A549 treated with CpdA at 1 μM for 4 hours (cell line): ENCODE measurements around the gene PBX4. TPM values are rescaled to one million over a fixed set of nuclear protein-coding genes. Genes with fewer than 3 reads are reported as not detected.

Experiments
- total RNA-seq: library from RNA; stranded (reverse); fragments of 200-300 nt; extraction: Qiagen RNA extraction; gene quantifications from 5 replicates; pipeline ENCODE4 v1.2.3, GENCODE V29; 2022; ENCODE audit warnings: low read depth

PBX4 gene, protein sequence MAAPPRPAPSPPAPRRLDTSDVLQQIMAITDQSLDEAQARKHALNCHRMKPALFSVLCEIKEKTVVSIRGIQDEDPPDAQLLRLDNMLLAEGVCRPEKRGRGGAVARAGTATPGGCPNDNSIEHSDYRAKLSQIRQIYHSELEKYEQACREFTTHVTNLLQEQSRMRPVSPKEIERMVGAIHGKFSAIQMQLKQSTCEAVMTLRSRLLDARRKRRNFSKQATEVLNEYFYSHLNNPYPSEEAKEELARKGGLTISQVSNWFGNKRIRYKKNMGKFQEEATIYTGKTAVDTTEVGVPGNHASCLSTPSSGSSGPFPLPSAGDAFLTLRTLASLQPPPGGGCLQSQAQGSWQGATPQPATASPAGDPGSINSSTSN
- 1.3 to 1.6 TPM (median 1.4 TPM) in 5 replicates for total RNA-seq

DNA sequence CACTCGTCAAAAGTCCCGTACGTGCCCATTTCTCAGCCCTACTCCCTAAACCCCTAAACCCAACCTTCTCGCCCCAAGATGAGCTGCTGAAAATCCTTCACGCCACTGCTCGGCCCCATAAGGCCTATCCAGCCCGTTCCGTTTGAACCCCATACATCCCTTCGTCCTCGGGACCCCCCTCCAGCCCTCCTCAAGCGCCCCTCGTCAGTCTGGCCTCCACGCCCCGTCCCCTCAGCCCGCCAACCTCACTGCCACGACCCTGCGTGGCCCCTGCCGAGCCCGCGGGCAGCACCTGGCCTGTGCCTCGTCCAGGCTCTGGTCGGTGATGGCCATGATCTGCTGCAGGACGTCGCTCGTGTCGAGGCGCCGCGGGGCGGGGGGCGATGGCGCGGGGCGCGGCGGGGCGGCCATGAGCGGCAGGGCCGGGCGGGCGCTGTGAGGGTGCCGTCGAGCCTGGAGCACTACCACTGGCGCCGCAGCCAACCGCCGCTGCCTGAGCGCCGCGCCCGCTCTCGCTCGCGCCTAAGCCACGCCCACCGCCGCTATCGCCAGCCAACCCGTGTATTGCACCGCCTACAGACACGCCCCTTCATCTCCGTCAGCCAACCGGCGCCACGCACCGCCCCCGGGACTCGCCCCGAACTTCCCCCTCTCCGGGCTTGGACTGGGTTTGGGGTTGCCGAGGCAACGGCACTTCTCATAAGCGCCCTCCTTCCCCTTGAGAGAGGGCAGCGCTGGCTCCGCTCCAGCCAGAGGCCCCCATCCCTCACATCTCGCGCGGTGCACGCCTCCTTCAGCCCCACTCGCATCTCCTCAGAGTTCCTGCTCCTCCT is at the start of gene PBX4:
Gene PBX4 (minus strand): TSS at position 469 of the 833 bp plus-strand sequence. CDS start 58 bp downstream, at position 411.

DNA sequence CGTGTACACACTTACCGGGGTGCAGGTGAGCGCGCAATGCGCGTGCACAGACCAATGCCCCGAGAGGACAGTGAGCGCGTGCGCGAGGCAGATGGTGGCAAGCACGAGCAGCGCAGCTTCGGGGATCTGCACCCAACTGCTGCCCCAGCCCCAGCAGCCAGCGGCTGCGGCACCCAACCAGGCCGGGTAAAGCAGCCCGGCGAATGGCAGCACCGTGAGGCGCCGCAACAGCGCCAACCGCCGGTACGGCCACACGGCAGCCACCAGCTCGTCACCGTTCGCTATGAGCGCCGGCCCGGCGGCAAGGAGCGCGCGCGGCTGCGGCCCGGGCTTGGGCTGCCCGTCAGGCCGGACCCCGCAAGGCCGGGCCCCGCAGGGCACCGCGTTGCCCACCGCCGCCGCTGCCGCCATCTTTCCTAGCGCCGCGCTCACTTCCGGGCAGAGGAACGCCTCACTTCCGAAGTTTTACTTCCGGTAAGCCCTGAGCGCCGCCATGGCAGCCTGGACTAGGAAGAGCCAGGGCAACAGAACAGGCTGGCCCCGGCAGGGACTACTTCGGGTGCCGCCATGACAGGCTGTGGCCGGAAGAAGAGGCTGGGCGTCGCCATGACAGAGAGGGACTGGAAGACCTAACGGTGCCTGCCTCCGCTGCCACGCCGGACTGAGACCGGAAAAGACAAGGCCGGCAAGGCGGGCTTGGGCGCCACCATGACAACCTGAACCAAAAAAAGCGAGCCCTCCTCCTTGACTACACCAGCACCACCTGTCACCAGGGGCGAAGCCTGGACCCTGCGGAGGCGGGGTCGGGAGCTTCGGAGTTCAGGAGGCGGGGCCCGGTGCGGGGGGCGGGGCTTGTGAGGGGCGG is 45.0 kb upstream of the PBX4 start, which contains the start of gene ATP13A1:
Gene ATP13A1 (minus strand): TSS at position 421 of the 865 bp plus-strand sequence. CDS start 10 bp downstream, at position 411.

DNA sequence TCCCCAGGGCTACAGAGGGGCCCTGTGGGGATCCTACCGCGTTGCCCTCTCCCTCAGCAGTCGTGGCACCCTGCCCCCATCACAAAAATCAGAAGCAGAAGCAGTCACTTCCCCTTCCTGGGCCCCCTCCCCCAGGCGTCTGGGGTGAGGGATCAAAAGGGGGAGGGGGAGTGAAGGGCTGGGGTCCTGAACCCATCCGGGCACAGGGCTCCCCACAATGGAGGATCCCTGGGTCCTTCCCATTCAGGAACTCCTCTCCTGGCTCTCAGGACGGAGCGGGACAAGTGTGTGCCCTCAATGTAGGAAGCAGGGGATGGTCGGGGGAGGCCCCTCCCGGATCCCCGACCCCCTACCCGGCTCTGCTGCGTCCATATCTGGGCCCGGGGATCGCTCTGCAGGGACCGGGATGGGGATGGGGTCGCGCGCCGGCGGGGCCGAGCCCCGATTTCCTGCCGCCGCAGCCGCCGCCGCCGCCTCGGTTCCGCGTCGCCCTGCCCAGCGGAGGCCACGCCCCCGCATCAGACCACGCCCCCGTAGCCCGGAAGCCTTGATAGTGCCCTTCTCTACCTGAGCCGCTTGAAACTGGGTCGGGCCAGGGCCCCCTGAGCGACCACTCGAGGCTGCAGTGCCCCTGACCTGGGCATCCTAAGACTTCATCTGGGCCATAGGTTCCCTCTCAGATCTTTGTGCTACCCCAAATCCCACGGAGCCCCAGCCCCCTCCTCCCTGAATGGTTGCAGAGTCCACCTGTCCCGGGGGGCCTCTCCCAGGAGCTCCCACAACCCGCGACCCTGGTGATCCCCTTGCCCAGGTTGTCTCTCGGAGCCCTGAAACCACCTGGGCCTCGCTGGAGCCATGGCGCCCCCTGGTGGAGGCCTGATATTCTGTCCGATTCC is 24.9 kb upstream of the PBX4 start, which contains the start of gene GMIP:
Gene GMIP (minus strand): TSS at position 500 of the 896 bp plus-strand sequence. CDS start 128 bp downstream, at position 372.

DNA sequence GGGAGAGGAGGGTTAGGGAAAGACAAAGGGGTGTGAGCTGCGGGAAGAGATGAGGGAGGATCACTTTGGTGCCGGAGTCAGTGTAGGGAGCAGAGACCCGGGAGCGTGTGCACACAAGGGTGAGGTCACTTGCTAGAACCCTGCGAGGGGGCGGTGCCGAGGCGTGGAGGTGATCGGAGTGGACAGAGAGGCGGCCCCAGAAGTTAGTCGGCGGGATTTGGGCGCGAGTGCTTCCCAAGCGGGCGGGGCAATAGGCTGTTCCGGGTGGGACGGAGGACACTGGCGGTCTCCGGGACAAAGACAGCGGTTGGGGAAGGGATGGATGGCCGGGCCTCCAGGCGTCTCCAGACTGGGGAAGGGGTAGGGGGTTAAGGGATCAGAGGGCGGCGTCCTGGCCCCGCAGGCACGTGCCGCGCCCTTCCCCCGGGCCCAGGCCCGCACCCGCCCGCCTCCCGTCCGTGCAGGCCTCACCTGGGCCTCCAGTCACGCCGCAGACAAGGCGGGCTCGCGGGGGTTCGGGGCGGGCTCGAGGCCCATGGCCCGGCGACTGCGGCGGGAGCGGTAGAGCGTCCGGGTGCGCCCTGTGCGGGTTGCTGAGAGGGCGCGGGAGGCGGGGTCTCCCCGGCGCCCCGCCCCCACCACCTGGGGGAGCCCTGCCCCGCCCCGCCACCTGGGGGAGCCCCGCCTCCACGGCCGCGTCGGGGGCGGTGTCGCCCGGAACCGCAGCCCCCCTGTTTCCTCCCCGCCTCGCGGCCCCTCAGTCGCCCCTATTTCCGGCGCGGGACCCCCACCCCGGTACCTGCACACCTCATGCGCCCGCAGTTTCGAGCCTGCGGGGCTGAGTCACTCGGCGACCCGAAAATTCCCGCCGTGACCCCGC is 9.4 kb upstream of the PBX4 start, which contains the start of gene LPAR2:
Gene LPAR2 (minus strand): TSS at position 600 of the 880 bp plus-strand sequence. CDS start 945 bp downstream, outside the sequence.

DNA sequence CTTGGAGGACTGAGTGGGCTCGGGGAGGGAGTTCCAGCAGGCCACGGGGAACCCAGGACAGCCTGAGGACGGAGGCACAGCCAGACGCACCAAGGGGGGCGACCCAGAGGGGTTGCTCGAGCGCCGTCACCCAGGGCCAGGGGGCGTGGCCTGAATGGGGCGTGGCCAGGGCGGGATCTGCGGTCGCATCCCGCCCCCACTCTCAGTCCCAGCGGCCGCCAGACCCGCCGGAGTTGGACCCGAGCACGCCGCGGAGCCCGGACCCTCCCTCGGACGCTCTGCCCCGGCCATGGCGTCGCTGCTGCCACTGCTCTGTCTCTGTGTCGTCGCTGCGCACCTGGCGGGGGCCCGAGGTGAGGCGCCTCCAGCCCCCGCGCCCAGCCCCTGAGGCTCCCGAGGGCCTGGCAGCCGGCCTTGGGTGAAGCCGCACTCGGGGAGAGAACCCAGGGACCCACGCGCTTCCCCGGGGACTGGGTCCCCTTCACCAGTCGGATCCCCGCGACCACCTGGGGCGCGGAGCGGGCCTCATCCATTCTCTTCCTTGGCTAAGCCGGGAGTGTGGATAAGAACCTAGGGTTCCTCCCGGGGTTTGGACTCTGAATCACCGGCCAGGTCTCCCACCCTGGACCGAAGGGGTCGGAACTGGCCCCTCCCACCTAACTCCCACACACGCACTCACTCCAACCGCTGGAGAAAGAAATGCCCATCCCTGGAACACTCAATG is 80.3 kb downstream of the PBX4 start, which contains the start of gene CILP2:
Gene CILP2 (plus strand): TSS at position 205 of the 724 bp plus-strand sequence. CDS start 85 bp downstream, at position 290.

DNA sequence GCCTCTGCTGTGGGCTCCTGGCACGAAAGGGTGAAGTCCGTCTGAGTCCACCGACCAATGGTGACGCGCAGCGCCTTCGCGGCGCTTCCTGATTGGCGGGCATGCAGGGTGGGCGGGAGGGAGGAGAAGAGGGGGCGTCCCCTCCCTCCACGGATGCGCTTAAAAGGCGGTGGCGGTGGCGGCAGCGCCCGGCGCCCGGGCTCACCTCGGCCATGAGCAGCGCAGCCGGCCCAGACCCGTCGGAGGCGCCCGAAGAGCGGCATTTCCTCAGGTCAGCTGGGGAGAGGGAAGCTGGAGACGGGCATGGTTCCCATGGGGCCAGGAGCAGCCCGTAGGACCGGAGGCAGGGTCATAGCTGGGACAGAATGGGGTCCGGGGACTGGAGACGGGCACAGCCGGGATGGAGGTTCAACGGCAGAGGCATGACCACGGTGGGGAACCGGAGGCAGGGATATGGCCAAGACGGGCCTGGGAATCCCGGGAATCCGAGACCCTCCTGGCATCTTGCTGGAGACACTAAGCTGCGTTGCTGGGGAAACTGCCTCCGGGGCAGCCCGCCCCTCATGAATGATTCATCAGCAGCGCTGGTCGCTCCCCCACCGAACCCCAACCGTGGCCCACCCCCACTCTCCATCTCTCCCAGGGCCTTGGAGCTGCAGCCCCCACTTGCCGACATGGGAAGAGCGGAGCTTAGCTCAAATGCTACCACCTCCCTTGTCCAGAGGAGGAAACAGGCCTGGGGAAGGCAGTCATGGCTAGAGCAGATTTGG is 89.6 kb downstream of the PBX4 start, which contains the start of gene YJEFN3:
Gene YJEFN3 (plus strand): TSS at position 191 of the 770 bp plus-strand sequence. CDS start 22 bp downstream, at position 213.

DNA sequence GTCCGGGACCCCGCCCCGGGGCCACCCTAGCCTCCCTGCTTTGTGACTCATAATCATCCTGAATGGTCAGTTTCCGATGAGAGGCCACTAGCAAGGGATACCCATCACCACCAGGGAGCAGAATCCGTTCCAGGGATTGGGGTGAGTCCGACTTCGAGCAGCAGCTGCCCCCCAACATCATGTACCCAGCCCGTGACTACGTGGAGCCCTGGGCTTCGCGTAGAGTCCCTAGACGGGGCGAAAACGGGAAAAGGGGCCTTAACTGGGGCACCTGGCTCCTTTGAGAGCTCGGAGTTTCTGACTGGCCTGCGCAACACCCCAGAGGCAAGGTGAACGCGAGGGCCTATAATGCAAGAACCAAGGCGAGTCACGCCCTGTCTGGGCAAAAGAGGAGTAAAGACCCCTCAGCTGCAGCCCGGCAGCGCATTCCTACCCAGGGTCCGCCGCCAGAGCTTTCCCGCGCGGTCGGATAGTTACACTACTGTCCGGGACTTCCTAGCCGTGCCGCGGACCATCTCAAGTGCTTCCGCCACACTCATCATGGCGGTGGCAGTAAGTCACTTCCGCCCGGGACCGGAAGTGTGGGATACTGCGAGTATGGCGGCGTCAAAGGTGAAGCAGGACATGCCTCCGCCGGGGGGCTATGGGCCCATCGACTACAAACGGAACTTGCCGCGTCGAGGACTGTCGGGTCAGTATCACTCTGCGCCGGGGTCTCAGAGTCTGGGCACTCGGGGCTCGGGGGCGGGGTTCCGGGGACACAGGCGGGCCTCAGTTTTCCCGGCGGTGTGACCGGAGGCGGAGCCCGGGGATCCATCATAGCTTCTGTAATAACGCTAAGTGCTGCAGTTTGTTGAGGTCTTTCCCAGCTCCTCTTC is 102.6 kb downstream of the PBX4 start, which contains the start of gene NDUFA13:
Gene NDUFA13 (plus strand): TSS at position 584 of the 878 bp plus-strand sequence. CDS start 14 bp downstream, at position 598.

DNA sequence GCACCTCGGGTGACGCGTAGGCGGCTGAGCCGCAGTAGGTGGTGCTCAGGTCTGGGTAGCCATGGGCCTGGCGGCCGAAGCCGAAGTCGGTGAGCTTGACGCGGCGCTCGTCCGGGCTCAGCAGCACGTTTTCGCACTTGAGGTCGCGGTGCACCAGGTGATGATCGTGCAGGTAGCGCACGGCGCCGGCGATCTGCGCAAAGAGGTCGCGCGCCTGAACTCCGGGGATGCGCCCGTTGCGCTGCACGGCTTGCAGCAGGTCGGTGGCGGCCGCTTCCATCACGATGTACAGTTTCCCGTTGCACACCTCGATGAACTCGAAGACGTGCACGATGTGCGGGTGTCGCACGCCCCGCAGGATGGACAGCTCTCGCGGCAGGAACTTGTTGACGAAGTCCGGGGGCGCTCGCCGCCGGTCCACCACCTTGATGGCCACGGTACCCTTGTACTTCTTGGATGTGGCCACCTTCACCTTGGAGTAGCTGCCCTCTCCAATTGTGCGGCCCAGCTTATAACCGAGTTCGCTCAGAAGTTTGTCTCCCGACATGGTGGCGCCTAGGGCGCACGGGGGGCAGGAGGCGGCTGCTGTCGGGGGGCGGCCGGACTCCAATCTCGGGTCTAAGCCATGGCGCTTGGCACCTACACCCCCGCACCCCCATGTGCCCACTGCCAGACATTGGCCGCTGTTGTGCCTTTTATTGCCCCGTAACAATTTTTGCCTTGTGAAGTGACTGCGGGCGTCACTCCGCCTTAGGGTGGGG is 103.4 kb downstream of the PBX4 start, which contains the start of gene TSSK6:
Gene TSSK6 (minus strand): TSS at position 668 of the 761 bp plus-strand sequence. CDS start 121 bp downstream, at position 547.

Other genes starting within 250 kb of the PBX4 start
- gene GATAD2A, start 213.0 kb downstream of the PBX4 start, total RNA-seq, result 42.7 to 50.9 TPM (median 45.5 TPM) in 5 replicates
- gene TSSK6, start 103.1 kb downstream of the PBX4 start, total RNA-seq, result 0.83 to 2.1 TPM (median 2.0 TPM) in 5 replicates
- 143 to 178 TPM (median 155 TPM) in 5 replicates for gene NDUFA13, start 102.5 kb downstream of the PBX4 start, total RNA-seq
- 2.2 to 4.9 TPM (median 3.6 TPM) in 5 replicates for gene YJEFN3, start 89.8 kb downstream of the PBX4 start, total RNA-seq
- 0.10 to 0.49 TPM (median 0.26 TPM) in 5 replicates for gene CILP2, start 80.4 kb downstream of the PBX4 start, total RNA-seq
- gene LPAR2, start 9.5 kb upstream of the PBX4 start, total RNA-seq, result 3.3 to 4.1 TPM (median 4.0 TPM) in 5 replicates
- gene GMIP, start 25.0 kb upstream of the PBX4 start, total RNA-seq, result 4.1 to 6.7 TPM (median 5.2 TPM) in 5 replicates
- 22.5 to 35.4 TPM (median 33.4 TPM) in 5 replicates for gene ATP13A1, start 45.0 kb upstream of the PBX4 start, total RNA-seq
- gene ZNF101, start 50.2 kb upstream of the PBX4 start, total RNA-seq, result 4.3 to 6.9 TPM (median 4.5 TPM) in 5 replicates
- gene ZNF14, start 114.4 kb upstream of the PBX4 start, total RNA-seq, result 1.8 to 2.4 TPM (median 1.9 TPM) in 5 replicates
- 0.06 to 0.36 TPM (median 0.08 TPM) in 4 of 5 replicates, not detected in the other for gene ZNF506, start 203.1 kb upstream of the PBX4 start, total RNA-seq
- gene ZNF253, start 247.2 kb upstream of the PBX4 start, total RNA-seq, result not detected in 5 replicates